GM12878 (cell line): Measurements from ENCODE around the gene SPEG. TPM values are rescaled to one million over a fixed set of nuclear protein-coding genes. Genes with fewer than 3 reads are reported as not detected.

Experiments used
- ATAC-seq: fragments of 200-7000 bp; cut with Tn5 transposase; 3 replicates; pipeline ENCODE4 v1.9.1; 2020; ENCODE audit warnings: mild to moderate bottlenecking, moderate library complexity
- BruUV-seq: library from RNA; stranded (reverse); fragments of 400-500 nt; replicated peaks from 2 replicates; lab custom pipeline; 2021; lab: Mats Ljungman, UMichigan
- CTCF ChIA-PET: fragments of 300-600 bp; sonication (Branson Sonifier 250); formaldehyde crosslinking; extraction: SDS; loops from one replicate; lab custom pipeline; 2021; ENCODE audit warnings: inconsistent platforms; lab: Yijun Ruan, JAX
- POLR2A ChIA-PET: fragments of 350-600 bp; formaldehyde crosslinking; extraction: SDS; loops from one replicate; lab custom pipeline; 2021; ENCODE audit warnings: inconsistent platforms; lab: Charles Lee
- RAD21 ChIA-PET: fragments of 300-600 bp; sonication (Branson Sonifier 250); formaldehyde crosslinking; loops from one replicate; lab custom pipeline; 2023; ENCODE audit warnings: antibody characterized with exemption; ENCODE audit not compliant: unreplicated experiment; lab: Charles Lee
- SMC1A ChIA-PET: fragments of 300-600 bp; sonication (Branson Sonifier 250); formaldehyde crosslinking; loops from one replicate; lab custom pipeline; 2023; ENCODE audit not compliant: unreplicated experiment, uncharacterized antibody; lab: Charles Lee
- DNase-seq: peaks from one replicate; pipeline ENCODE4 v3.0.0-alpha.2; 2011; ENCODE audit warnings: low read depth, low spot score
- FAIRE-seq: peaks from 3 replicates; lab custom pipeline; 2011; peaks lifted over from hg19 to GRCh38; lab: Jason Lieb, UNC
- H2AFZ ChIP-seq: 2 replicates; pipeline ENCODE4 v1.6.0; 2011; ENCODE audit warnings: low read depth, low read length, control low read depth; ENCODE audit not compliant: control insufficient read depth
- H3K27ac ChIP-seq: 2 replicates; pipeline ENCODE4 v1.5.1; 2011; ENCODE audit warnings: control low read depth; ENCODE audit not compliant: control insufficient read depth, insufficient read depth
- H3K27me3 ChIP-seq, 2 experiments: replicated peaks in 1 of 2; 2 replicates each; pipeline versions ENCODE4 v1.6.0 to v1.6.1; 2011; ENCODE audit warnings: low read length in 1 of 2; ENCODE audit not compliant: control insufficient read depth in 2 of 2, insufficient read depth in 2 of 2
- H3K36me3 ChIP-seq, 2 experiments: 2 replicates each; pipeline ENCODE4 v1.5.1; 2011; ENCODE audit warnings: low read length in 1 of 2; ENCODE audit not compliant: control insufficient read depth in 2 of 2, insufficient read depth in 2 of 2
- H3K4me1 ChIP-seq: 2 replicates; pipeline ENCODE4 v1.6.1; 2011; ENCODE audit warnings: mild to moderate bottlenecking, low read length, moderate library complexity, mixed read lengths; ENCODE audit not compliant: control insufficient read depth, insufficient read depth
- H3K4me2 ChIP-seq: 2 replicates; pipeline ENCODE4 v1.6.0; 2011; ENCODE audit warnings: control low read depth; ENCODE audit not compliant: control insufficient read depth, insufficient read depth
- H3K4me3 ChIP-seq: fragments of 200-600 bp; sonication (generic); 2 replicates; pipeline ENCODE4 v1.5.1; 2016
- H3K79me2 ChIP-seq: 2 replicates; pipeline ENCODE4 v1.6.0; 2011; ENCODE audit warnings: low read length; ENCODE audit not compliant: control insufficient read depth, insufficient read depth
- H3K9ac ChIP-seq: 2 replicates; pipeline ENCODE4 v1.8.0; 2011; ENCODE audit warnings: low read length, control low read depth, mixed read lengths; ENCODE audit not compliant: control insufficient read depth, insufficient read depth
- H3K9me3 ChIP-seq: replicated peaks from 3 replicates; pipeline ENCODE4 v1.5.1; 2011; ENCODE audit warnings: mild to moderate bottlenecking, low read length; ENCODE audit not compliant: control insufficient read depth, insufficient read depth
- H4K20me1 ChIP-seq: 2 replicates; pipeline ENCODE4 v1.6.0; 2011; ENCODE audit not compliant: control insufficient read depth, insufficient read depth
- ESRRA ChIP-seq: IDR thresholded peaks from 2 replicates; pipeline ENCODE4 v1.6.1; 2012; ENCODE audit warnings: mild to moderate bottlenecking, low read length, improper control_type of control experiment
- RAD21 ChIP-seq: IDR thresholded peaks from 2 replicates; pipeline ENCODE4 v1.6.1; 2011; ENCODE audit warnings: mild to moderate bottlenecking, low read depth, low read length, moderate library complexity; ENCODE audit not compliant: insufficient read depth
- ZNF24 ChIP-seq: fragments of 450-650 bp; IDR thresholded peaks from 2 replicates; pipeline ENCODE4 v1.6.1; 2017; ENCODE audit warnings: antibody characterized with exemption, mild to moderate bottlenecking
- WGBS: methylation state at CpG from one replicate; pipeline ENCODE4 v1.1.6; 2016; ENCODE audit warnings: low lambda C conversion rate; ENCODE audit not compliant: insufficient replicate concordance, insufficient coverage; ENCODE audit errors: missing lambda C conversion rate; 5-methylcytosine and 5-hydroxymethylcytosine counted together
- in situ Hi-C: fragments of 300-500 bp; cut with MboI; formaldehyde crosslinking; loops from 9 replicates; pipeline ENCODE4 v1.14.3; 2018; ENCODE audit warnings: mixed read lengths
- intact Hi-C: fragments of 100-400 bp; cut with micrococcal nuclease; formaldehyde crosslinking; loops from one replicate; pipeline ENCODE4 v1.14.2; 2022; ENCODE audit not compliant: unreplicated experiment
- polyA plus RNA-seq, 11 experiments: library from polyadenylated mRNA; depleted of rRNA in 4 of 11; unstranded in 6 of 11; stranded (reverse) in 5 of 11; fragments of >200 nt; fragmentation: Nextera tagmentation in 4 of 11; fragmentation: Illumina TruSeq in 1 of 11; extraction: Ambion mirVana in 4 of 11; extraction: Trizol in 1 of 11; gene quantifications; 1 replicate in 1 of 11; 2 replicates in 10 of 11; pipeline versions ENCODE4 v1.2.1 to v1.2.3, GENCODE V29; 2011 to 2016; ENCODE audit warnings: inconsistent platforms in 2 of 11, missing spikeins in 2 of 11, low read depth in 1 of 11
- total RNA-seq, 4 experiments: library from RNA; depleted of rRNA in 3 of 4; stranded (reverse); fragments of >200 nt in 3 of 4; fragmentation: Illumina TruSeq in 1 of 4; extraction: Trizol in 1 of 4; gene quantifications; 2 replicates each; pipeline versions ENCODE4 v1.2.1 to v1.2.3, GENCODE V29; 2013 to 2021

Gene SPEG
- total and polyA plus RNA-seq, 10 of the 15 experiments (the other 5 are each of a cell fraction or from before 2014, with no cell fraction given), result 0.03 to 0.28 TPM; not detected in 8

GRCh38 chr2:219539926-219540678, 105.5 kb downstream of the SPEG start:
- no peak overlapping the region for H2AFZ ChIP-seq
- no peak overlapping the region for H3K27ac ChIP-seq
- ATAC-seq, result no peak
- DNase-seq, result no peak
- H3K27me3 ChIP-seq, result peaks cover 0 to 3% of the 10 kb centered on the region in 2 experiments; a peak in 1 of 4 replicates
- FAIRE-seq, result no peak
- H4K20me1 ChIP-seq, result no peaks in the 10 kb centered on the region
- ChIA-PET RAD21 (interaction anchor here (1.0 to 3.7 kb wide), 3 partner anchors 10 to 150 kb away, joined by 4 to 25 read pairs (median 20); no protein-coding TSS in a partner anchor), POLR2A (no interaction called here), CTCF (interaction anchor here (0.6 to 4.6 kb wide), 12 partner anchors 8 to 151 kb away, joined by 3 to 68 read pairs (median 4); partner anchors contain the start of gene STK11IP), SMC1A (interaction anchor here (0.6 to 2.5 kb wide), 3 partner anchors 87 to 150 kb away, joined by 3 to 17 read pairs (median 12); no protein-coding TSS in a partner anchor)
- WGBS, result 84% methylated on average over 46 of the region's 46 CpGs
- no peak overlapping the region for H3K9ac ChIP-seq
- no peaks in the 10 kb centered on the region for H3K79me2 ChIP-seq
- H3K36me3 ChIP-seq, result no peaks in the 10 kb centered on the region; a peak in 1 of 4 replicates
- in situ Hi-C loops, result loop anchor here (5.0 kb wide), 1 partner anchor 147 kb away; no protein-coding TSS in a partner anchor
- H3K4me2 ChIP-seq, result no peak overlapping the region
- no peak overlapping the region for H3K4me3 ChIP-seq
- intact Hi-C loops, result loop anchor here (2.0 kb wide), 1 partner anchor 59 kb away; no protein-coding TSS in a partner anchor
- TF ChIP-seq RAD21, result no peak
- H3K4me1 ChIP-seq, result peaks cover 3% of the 10 kb centered on the region; the same call in 1 of the 2 replicates
- H3K9me3 ChIP-seq, result no peaks in the 10 kb centered on the region
- BruUV-seq, result no TSS peak

GRCh38 chr2:219540784-219541504, 106.3 kb downstream of the SPEG start:
- no peak for FAIRE-seq

More at GRCh38 chr2:219540784-219541504, 106.3 kb downstream of the SPEG start:
- SMC1A ChIA-PET, result interaction anchor here (0.6 to 2.5 kb wide), 4 partner anchors 88 to 151 kb away, joined by 3 to 17 read pairs (median 8); no protein-coding TSS in a partner anchor
- H3K9me3 ChIP-seq, result no peaks in the 10 kb centered on the region
- peaks cover 0 to 7% of the 10 kb centered on the region in 2 experiments; a peak in 2 of 4 replicates for H3K27me3 ChIP-seq
- TF ChIP-seq ZNF24 (no peak), ESRRA (peak; percentile 6; the same call in 1 of the 2 replicates)
- TF ChIP-seq, all 136 proteins: peak for 1
- POLR2A ChIA-PET, result no interaction called here
- 72% methylated on average over 12 of the region's 12 CpGs for WGBS
- H3K36me3 ChIP-seq, result no peaks in the 10 kb centered on the region; a peak in 1 of 4 replicates
- H4K20me1 ChIP-seq, result no peaks in the 10 kb centered on the region; the same call in 1 of the 2 replicates
- intact Hi-C loops, result loop anchor here (1.0 to 2.0 kb wide), 3 partner anchors 58 to 148 kb away; no protein-coding TSS in a partner anchor
- no peak overlapping the region for H2AFZ ChIP-seq
- in situ Hi-C loops, result loop anchor here (5.0 kb wide), 1 partner anchor 146 kb away; no protein-coding TSS in a partner anchor
- H3K27ac ChIP-seq, result no peak overlapping the region
- CTCF ChIA-PET, result interaction anchor here (0.6 to 4.6 kb wide), 25 partner anchors 9 to 365 kb away, joined by 3 to 68 read pairs (median 4); partner anchors contain the start of genes GMPPA and STK11IP
- DNase-seq, result no peak
- H3K4me1 ChIP-seq, result peaks cover 3% of the 10 kb centered on the region; the same call in 1 of the 2 replicates
- ATAC-seq, result no peak
- peak overlapping the region; percentile 81; the same call in 1 of the 2 replicates for H3K4me2 ChIP-seq
- no peaks in the 10 kb centered on the region for H3K79me2 ChIP-seq
- no peak overlapping the region for H3K4me3 ChIP-seq
- no peak overlapping the region for H3K9ac ChIP-seq
- RAD21 ChIA-PET, result interaction anchor here (0.7 to 3.7 kb wide), 7 partner anchors 10 to 149 kb away, joined by 3 to 25 read pairs (median 4); partner anchors contain the start of gene STK11IP
- BruUV-seq, result TSS peak; percentile 55
